Measurements from ENCODE around the gene LIME1. TPM values are rescaled to one million over a fixed set of nuclear protein-coding genes. Genes with fewer than 3 reads are reported as not detected.
A peak's percentile ranks its signal among the peaks of the same experiment; 100 is the strongest.

The LIME1 gene
- total RNA-seq, 1 donor, result 3.5 TPM

GRCh38 chr20:63702751-63703470 is 33.6 kb upstream of the LIME1 start:
- no peak overlapping the region for H3K4me3 ChIP-seq (ENCODE audit: low read depth, low read length)
- no peak for TF ChIP-seq CTCF (IDR thresholded peaks at IDR 0.05; ENCODE audit: insufficient read depth, low read depth, low read length)
- no peak for DNase-seq (ENCODE audit: low read depth)

- no peak overlapping the region for H3K4me3 ChIP-seq (ENCODE audit: low read depth, low read length)
- no peak for DNase-seq (ENCODE audit: low read depth)
- no peak for TF ChIP-seq CTCF (IDR thresholded peaks at IDR 0.05; ENCODE audit: insufficient read depth, low read depth, low read length)
These were observed 32.9 kb upstream of the LIME1 start for GRCh38 chr20:63703471-63703975.

GRCh38 chr20:63703976-63704748 is 32.3 kb upstream of the LIME1 start:
- DNase-seq (ENCODE audit: low read depth), result no peak
- H3K4me3 ChIP-seq (ENCODE audit: low read depth, low read length), result no peak overlapping the region
- TF ChIP-seq CTCF (IDR thresholded peaks at IDR 0.05; ENCODE audit: insufficient read depth, low read depth, low read length), result no peak

- no peak for TF ChIP-seq CTCF (IDR thresholded peaks at IDR 0.05; ENCODE audit: insufficient read depth, low read depth, low read length)
- DNase-seq (ENCODE audit: low read depth), result no peak
- no peak overlapping the region for H3K4me3 ChIP-seq (ENCODE audit: low read depth, low read length)
These were observed 31.7 kb upstream of the LIME1 start for GRCh38 chr20:63704749-63705117.

GRCh38 chr20:63705232-63706026 is 31.0 kb upstream of the LIME1 start:
- no peak for DNase-seq (ENCODE audit: low read depth)
- H3K4me3 ChIP-seq (ENCODE audit: low read depth, low read length), result no peak overlapping the region
- TF ChIP-seq CTCF (IDR thresholded peaks at IDR 0.05; ENCODE audit: insufficient read depth, low read depth, low read length), result no peak

GRCh38 chr20:63706027-63706695 is 30.3 kb upstream of the LIME1 start:
- no peak for TF ChIP-seq CTCF (IDR thresholded peaks at IDR 0.05; ENCODE audit: insufficient read depth, low read depth, low read length)
- no peak for DNase-seq (ENCODE audit: low read depth)
- peak overlapping the region; percentile 80 for H3K4me3 ChIP-seq (ENCODE audit: low read depth, low read length)

Data from fibroblast of villous mesenchyme (primary cell).